ENCODE measurements around the gene TSHZ2. TPM values are rescaled to one million over a fixed set of nuclear protein-coding genes. Genes with fewer than 3 reads are reported as not detected.

Gene TSHZ2
- total RNA-seq, 1 experiment from 2014 or later = 2.3 TPM

DNA sequence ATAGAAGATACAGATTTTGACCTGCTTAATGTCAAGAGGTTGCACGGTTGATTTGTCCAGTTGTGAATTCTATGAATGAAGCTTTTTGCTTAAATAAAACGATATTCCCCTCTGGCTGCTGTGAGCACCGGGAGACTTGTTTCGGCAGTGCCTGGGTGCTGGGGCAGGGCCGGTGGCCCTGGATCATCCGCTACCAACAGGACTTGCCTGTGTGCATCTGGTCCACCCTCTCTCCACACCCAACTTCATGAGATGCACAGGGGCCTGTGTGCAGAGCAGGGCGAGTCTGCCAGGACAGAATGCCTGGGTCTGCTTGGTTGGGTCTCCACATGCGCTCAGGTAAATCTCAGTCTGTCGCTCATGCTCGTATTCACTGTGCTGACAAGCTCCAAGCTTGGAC lies 65.5 kb downstream of the TSHZ2 start:
- H3K9me3 Mint-ChIP-seq (ENCODE audit: unreplicated experiment) = no peaks in the 10 kb centered on the region
- ChIA-PET CTCF (interaction anchor here (0.5 kb wide), 1 partner anchor 509 kb away, joined by 3 read pairs; no protein-coding TSS in a partner anchor), POLR2A (interaction anchor here (1.0 kb wide), 1 partner anchor 34 kb away, joined by 3 read pairs; no protein-coding TSS in a partner anchor)
- no TSS peak for BruUV-seq (replicated peaks)
- H3K4me3 Mint-ChIP-seq (ENCODE audit: unreplicated experiment) = no peak overlapping the region
- intact Hi-C loops (cut with micrococcal nuclease) = no loop called here
- TF ChIP-seq, protein P1, sequence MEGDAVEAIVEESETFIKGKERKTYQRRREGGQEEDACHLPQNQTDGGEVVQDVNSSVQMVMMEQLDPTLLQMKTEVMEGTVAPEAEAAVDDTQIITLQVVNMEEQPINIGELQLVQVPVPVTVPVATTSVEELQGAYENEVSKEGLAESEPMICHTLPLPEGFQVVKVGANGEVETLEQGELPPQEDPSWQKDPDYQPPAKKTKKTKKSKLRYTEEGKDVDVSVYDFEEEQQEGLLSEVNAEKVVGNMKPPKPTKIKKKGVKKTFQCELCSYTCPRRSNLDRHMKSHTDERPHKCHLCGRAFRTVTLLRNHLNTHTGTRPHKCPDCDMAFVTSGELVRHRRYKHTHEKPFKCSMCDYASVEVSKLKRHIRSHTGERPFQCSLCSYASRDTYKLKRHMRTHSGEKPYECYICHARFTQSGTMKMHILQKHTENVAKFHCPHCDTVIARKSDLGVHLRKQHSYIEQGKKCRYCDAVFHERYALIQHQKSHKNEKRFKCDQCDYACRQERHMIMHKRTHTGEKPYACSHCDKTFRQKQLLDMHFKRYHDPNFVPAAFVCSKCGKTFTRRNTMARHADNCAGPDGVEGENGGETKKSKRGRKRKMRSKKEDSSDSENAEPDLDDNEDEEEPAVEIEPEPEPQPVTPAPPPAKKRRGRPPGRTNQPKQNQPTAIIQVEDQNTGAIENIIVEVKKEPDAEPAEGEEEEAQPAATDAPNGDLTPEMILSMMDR (IDR thresholded peaks at IDR 0.05; ENCODE audit: unreplicated experiment) = no peak
- no peak for DNase-seq (ENCODE audit: unreplicated experiment)
- no peaks in the 10 kb centered on the region for H3K27me3 Mint-ChIP-seq (ENCODE audit: insufficient read depth, unreplicated experiment)
- H3K27ac Mint-ChIP-seq (ENCODE audit: low read depth, unreplicated experiment) = no peak overlapping the region
- no peaks in the 10 kb centered on the region for H3K36me3 Mint-ChIP-seq (ENCODE audit: insufficient read depth, unreplicated experiment)
- H3K4me1 Mint-ChIP-seq (ENCODE audit: insufficient read depth, unreplicated experiment) = peaks cover 17% of the 10 kb centered on the region

GRCh38 chr20:53038299-53038698 lies 66.1 kb downstream of the TSHZ2 start:
- Mint-ChIP-seq H3K27ac (ENCODE audit: low read depth, unreplicated experiment) (no peak overlapping the region), H3K4me3 (ENCODE audit: unreplicated experiment) (no peak overlapping the region), H3K36me3 (ENCODE audit: insufficient read depth, unreplicated experiment) (no peaks in the 10 kb centered on the region), H3K4me1 (ENCODE audit: insufficient read depth, unreplicated experiment) (peaks cover 16% of the 10 kb centered on the region), H3K27me3 (ENCODE audit: insufficient read depth, unreplicated experiment) (no peaks in the 10 kb centered on the region), H3K9me3 (ENCODE audit: unreplicated experiment) (no peaks in the 10 kb centered on the region)
- ChIA-PET CTCF (interaction anchor here (0.5 to 0.7 kb wide), 2 partner anchors 508 to 878 kb away, joined by 3 to 4 read pairs; no protein-coding TSS in a partner anchor), POLR2A (no interaction called here)
- intact Hi-C loops (cut with micrococcal nuclease) = no loop called here
- TF ChIP-seq, protein P1 (IDR thresholded peaks at IDR 0.05; ENCODE audit: unreplicated experiment) = no peak
- DNase-seq (ENCODE audit: unreplicated experiment) = no peak
- no TSS peak for BruUV-seq (replicated peaks)

DNA sequence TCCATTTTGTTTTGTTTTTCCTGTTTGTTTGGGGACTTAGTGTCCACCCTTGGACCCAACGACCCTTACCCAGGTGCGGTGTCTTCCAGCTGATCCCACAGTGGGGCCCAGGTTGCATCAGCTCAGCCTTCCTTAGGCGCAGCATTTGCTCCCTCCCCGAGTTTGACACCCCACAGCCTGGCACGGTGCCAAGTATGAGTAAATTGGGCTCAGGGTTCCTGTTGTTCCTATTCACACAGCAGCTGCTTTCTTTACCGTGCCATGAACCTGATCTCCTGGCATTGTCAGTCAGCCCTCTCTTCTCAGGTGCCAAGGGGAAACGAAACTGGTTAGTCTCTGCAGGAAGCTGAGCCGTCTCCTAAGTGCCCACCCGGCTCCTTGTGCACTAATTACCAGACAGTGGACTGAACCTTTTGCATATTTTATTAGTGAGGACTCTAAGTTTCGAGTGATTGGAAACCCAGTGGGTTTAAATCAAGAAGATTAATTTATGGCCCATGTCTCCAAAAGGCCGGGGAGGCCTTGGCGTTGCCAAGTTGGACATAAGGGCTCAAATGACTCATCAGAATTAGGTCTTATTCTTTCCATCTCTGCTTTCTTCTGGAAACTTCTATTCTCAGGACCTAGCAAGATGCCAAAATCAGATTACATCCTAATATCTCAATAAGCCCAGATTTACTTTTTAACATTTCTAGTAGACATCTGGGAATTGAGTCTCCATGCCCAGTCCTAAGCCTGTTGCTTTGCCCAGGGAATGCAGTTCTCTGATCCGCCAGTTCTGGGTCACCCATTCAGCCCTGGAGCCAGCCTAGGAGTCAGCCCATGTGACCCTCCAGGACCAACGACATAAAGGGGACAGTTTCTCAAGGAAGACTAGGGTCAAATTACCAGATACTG lies 68.8 kb downstream of the TSHZ2 start:
- TF ChIP-seq, protein P1 (IDR thresholded peaks at IDR 0.05; ENCODE audit: unreplicated experiment) = no peak
- Mint-ChIP-seq H3K27ac (ENCODE audit: low read depth, unreplicated experiment) (peak overlapping the region; percentile 67), H3K4me1 (ENCODE audit: insufficient read depth, unreplicated experiment) (peaks cover 16% of the 10 kb centered on the region), H3K36me3 (ENCODE audit: insufficient read depth, unreplicated experiment) (no peaks in the 10 kb centered on the region), H3K4me3 (ENCODE audit: unreplicated experiment) (no peak overlapping the region), H3K9me3 (ENCODE audit: unreplicated experiment) (no peaks in the 10 kb centered on the region), H3K27me3 (ENCODE audit: insufficient read depth, unreplicated experiment) (no peaks in the 10 kb centered on the region)
- no TSS peak for BruUV-seq (replicated peaks)
- peak; percentile 85 for DNase-seq (ENCODE audit: unreplicated experiment)
- CTCF ChIA-PET = interaction anchor here (0.6 to 1.5 kb wide), 5 partner anchors 92 to 596 kb away, joined by 3 read pairs; no protein-coding TSS in a partner anchor
- intact Hi-C loops (cut with micrococcal nuclease) = no loop called here
- POLR2A ChIA-PET = interaction anchor here (0.7 kb wide), 1 partner anchor 66 kb away, joined by 3 read pairs; no protein-coding TSS in a partner anchor

- intact Hi-C loops (cut with micrococcal nuclease) = no loop called here
- Mint-ChIP-seq H3K4me1 (ENCODE audit: insufficient read depth, unreplicated experiment) (peaks cover 11% of the 10 kb centered on the region), H3K36me3 (ENCODE audit: insufficient read depth, unreplicated experiment) (no peaks in the 10 kb centered on the region), H3K27ac (ENCODE audit: low read depth, unreplicated experiment) (no peak overlapping the region), H3K4me3 (ENCODE audit: unreplicated experiment) (no peak overlapping the region), H3K9me3 (ENCODE audit: unreplicated experiment) (peaks cover 4% of the 10 kb centered on the region), H3K27me3 (ENCODE audit: insufficient read depth, unreplicated experiment) (no peaks in the 10 kb centered on the region)
- CTCF ChIA-PET = no interaction called here
- no TSS peak for BruUV-seq (replicated peaks)
- DNase-seq (ENCODE audit: unreplicated experiment) = no peak
- TF ChIP-seq, protein P1 (IDR thresholded peaks at IDR 0.05; ENCODE audit: unreplicated experiment) = no peak
- POLR2A ChIA-PET = interaction anchor here (0.7 kb wide), 1 partner anchor 40 kb away, joined by 3 read pairs; no protein-coding TSS in a partner anchor
Observed at GRCh38 chr20:53042521-53042920, 70.4 kb downstream of the TSHZ2 start.
